ENCODE data around the gene CD276.

- TF ChIP-seq CTCF (IDR thresholded peaks at IDR 0.05): no peak
- TF ChIP-seq POLR2A (IDR thresholded peaks at IDR 0.05): no peak
These were observed 15.3 kb downstream of the CD276 start for GRCh38 chr15:73699249-73700040.
